HG02852 (cell line): ENCODE measurements around the gene SPHK2.

Source experiments
- ATAC-seq: cut with Tn5 transposase; IDR thresholded peaks from one replicate; pipeline ENCODE4 v1.9.1; 2021; ENCODE audit warnings: mild to moderate bottlenecking, moderate library complexity; ENCODE audit not compliant: unreplicated experiment

The SPHK2 gene

DNA sequence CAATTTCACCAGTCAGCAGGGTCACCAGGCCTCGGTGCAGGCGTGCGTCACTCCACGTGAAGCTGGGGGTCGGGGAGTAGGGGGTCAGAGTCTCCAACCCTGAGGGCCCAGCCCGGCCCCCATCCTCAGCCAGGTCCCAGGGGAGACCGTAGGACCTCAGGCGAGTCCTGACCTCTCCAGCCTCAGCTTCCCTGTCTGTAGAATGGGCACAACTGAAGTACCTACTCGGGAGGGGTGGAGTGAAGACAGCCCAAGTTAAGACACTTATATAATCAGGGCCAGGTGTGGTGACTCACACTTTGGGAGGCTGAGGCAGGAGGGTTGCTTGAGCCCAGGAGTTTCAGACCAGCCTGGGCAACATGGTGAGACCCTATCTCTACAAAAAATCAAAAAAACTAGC is 15.5 kb upstream of the SPHK2 start:
- no peak for ATAC-seq

- no peak for ATAC-seq
Observed at GRCh38 chr19:48606463-48607358, 12.6 kb upstream of the SPHK2 start, which contains the start of gene SPACA4. Gene SPACA4, plus strand, starts transcription at chr19:48606742. Its CDS starts 237 bp downstream, at chr19:48606979.

DNA sequence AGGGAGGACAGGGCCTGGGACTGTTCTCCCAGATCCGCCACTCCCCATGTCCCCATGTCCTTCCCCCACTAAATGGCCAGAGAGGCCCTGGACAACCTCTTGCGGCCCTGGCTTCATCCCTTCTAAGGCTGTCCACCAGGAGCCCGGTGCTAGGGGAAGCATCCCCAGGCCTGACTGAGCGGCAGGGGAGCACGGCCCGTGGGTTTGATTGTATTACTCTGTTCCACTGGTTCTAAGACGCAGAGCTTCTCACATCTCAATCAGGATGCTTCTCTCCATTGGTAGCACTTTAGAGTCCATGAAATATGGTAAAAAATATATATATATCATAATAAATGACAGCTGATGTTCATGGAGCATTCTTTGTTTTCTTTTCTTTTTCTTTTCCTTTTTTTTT is 11.9 kb upstream of the SPHK2 start:
- no peak for ATAC-seq

- ATAC-seq, result no peak
Observed at GRCh38 chr19:48608798-48609263, 10.5 kb upstream of the SPHK2 start.

DNA sequence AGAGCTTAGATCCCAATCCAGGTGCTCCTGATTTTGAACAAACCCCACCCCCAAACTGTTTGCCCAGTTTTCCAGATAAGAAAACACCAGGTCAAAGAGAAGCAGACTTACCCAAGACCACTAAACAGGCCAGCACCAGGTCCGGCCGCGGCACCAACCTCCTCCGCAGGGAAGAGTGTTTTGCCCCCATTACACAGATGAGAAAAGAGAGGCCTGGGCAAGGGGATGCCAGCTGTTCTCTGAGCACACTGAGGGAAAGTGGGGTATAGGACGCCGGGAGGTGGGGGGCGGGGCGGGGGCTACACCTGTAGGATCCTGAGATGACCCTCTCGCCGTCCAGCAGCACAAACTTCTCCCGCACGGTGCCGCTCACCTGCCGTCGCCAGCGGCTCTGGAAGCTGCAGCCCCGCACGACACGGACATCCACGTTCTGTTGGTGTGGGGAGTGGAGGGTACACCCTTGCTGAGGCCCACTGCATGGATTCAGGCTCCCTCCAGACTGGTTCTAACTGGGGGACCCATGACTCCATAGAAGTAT is 9.7 kb upstream of the SPHK2 start:
- ATAC-seq, result no peak

- ATAC-seq, result no peak
Observed at GRCh38 chr19:48611872-48612271, 7.4 kb upstream of the SPHK2 start.

GRCh38 chr19:48613024-48613851 is 6.1 kb upstream of the SPHK2 start:
- no peak for ATAC-seq

GRCh38 chr19:48613852-48614435 is 5.4 kb upstream of the SPHK2 start:
- no peak for ATAC-seq

- ATAC-seq, result no peak
Observed at GRCh38 chr19:48614436-48615230, 4.7 kb upstream of the SPHK2 start, which contains the start of gene FAM83E. Gene FAM83E, minus strand, starts transcription at chr19:48615076. Its CDS starts 1,704 bp downstream, at chr19:48613372.

DNA sequence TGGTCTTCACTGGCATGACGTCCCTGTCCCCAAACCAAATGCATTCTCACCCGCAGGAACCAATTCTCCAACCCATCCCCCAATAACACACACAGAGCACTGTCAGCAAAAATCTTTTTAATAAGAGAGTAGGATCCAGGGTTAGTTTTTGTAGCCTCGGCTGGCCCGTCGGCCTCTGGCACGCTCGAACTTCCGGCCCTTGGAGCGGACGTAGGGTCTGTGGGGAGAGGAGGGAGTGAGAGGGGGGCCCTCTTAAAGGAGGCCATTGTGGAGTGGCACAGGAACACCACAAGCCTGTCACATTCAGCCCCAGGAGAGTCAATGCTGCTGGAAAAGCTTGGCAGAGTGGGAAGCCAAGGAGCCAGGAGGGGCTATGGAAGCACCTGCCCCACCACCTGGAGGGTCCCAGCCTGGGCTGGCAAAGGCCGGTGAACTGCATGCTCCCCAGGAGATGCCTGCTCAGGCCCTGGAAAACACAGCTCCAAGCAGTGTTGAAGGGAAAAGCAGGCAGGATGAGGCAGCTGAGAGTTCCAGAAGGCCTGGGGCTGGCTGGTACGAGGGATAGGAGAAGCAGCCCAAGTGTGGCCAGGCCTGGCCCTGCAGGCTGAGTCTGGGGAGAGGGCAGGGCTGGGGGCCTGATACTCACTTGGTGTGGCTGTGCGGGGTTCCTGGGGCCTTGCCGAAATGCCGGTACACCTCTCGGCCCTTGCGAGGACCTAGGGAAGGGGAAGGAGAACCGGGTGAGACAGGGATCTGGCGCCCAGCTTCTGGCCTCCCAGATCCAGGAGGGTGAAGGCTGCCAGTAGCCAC is 3.9 kb upstream of the SPHK2 start:
- ATAC-seq, result no peak

DNA sequence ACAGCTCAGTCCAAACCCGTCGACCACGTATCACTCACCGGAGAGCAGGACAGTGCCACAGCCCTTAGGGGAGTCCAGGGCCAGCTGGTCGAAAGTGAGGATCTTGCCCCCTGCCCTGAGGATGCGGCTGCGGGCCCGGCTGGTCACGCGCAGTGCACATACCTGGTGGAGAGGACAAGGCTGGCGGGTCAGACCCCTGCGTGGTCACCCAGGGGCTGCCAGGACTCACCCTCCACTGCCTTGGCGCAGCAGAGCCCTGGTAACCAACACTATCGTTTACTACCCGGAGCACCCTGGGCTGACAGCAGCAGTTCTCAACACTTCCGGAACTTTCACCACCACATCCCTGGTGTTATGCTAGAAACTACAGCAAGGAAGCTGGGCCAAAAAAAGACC is 3.3 kb upstream of the SPHK2 start:
- no peak for ATAC-seq

DNA sequence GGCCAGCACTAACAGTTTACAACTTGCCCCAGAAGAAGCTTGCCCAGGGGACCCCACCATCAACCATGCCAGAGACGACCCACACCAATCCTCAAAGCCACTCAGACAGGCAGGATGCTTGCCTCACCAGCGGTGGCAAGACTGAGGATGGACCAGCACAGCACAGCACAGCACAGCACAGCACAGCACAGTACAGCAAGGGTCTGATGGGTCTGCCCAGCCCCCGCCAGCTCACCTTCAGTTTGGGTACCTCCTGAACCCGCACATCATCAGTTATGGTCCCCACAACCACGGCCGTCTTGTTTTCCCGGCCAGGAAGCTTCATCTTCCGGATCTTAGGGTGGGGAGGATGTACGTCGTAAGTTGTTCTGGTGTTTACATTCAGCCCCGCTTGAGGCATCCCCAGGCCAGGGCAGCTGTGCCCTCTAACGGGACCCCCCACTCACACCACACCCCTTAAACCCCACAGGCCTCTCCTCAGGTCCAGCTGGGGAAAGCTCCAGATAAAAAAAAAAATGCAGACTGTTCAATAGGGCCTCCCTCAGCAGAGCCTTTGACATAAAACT is 2.7 kb upstream of the SPHK2 start:
- no peak for ATAC-seq

GRCh38 chr19:48617146-48617937 is 2.0 kb upstream of the SPHK2 start:
- ATAC-seq, result no peak

DNA sequence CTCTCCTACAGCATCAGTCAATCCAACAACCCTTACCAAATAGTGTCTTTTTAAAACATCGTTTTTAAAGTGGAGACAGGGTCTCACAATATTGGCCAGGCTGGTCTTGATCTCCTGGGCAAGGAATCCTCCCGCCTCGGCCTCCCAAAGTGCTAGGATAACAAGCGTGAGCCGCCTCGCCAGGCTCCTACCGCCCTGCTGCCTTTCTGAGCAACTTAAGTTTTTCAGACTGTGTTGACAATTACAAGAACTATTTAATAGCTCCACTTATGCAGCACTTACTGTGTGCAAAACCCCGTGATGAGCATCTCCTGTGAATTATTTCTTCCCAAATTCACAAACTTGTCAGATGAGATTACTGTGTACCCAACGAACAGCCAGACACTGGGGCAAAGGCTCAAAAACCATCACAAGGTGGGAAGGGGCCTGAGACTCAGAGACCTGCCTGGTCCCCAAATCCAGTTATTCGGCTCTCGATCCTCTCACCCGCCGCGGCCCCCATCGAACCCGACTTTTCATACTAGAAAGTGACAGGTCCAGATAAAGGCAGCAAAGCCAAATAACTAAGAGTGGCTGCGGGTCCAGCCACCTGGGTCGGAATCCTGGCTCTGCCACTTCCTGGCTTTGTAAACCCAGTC is 909 bp upstream of the SPHK2 start:
- ATAC-seq, result no peak

- no peak for ATAC-seq
Observed at GRCh38 chr19:48619692-48620585, 633 bp downstream of the SPHK2 start.

- ATAC-seq, result no peak
Observed at GRCh38 chr19:48623556-48624066, 4.3 kb downstream of the SPHK2 start.
